ENCODE data around the gene TTC32.

Gene TTC32

GRCh38 chr2:19875280-19875679 lies 26.5 kb downstream of the TTC32 start:
- no peak overlapping the region for H3K4me3 ChIP-seq (replicated peaks in 1 of 2; ENCODE audit: low read depth in 2 of 2, low read length in 2 of 2)
- no peak for DNase-seq (ENCODE audit: low read depth in 2 of 2)
- no peak for TF ChIP-seq CTCF (IDR thresholded peaks at IDR 0.05; ENCODE audit: low read depth, low read length)

- H3K4me3 ChIP-seq (replicated peaks in 1 of 2; ENCODE audit: low read depth in 2 of 2, low read length in 2 of 2), result no peak overlapping the region
- no peak for DNase-seq (ENCODE audit: low read depth in 2 of 2)
- no peak for TF ChIP-seq CTCF (IDR thresholded peaks at IDR 0.05; ENCODE audit: low read depth, low read length)
Observed at GRCh38 chr2:19874726-19875125, 27.1 kb downstream of the TTC32 start.

- no peak for DNase-seq (ENCODE audit: low read depth in 2 of 2)
- no peak overlapping the region for H3K4me3 ChIP-seq (replicated peaks in 1 of 2; ENCODE audit: low read depth in 2 of 2, low read length in 2 of 2)
- no peak for TF ChIP-seq CTCF (IDR thresholded peaks at IDR 0.05; ENCODE audit: low read depth, low read length)
Observed at GRCh38 chr2:19873014-19873413, 28.8 kb downstream of the TTC32 start.

- TF ChIP-seq CTCF (IDR thresholded peaks at IDR 0.05; ENCODE audit: low read depth, low read length), result no peak
- no peak for DNase-seq (ENCODE audit: low read depth in 2 of 2)
- H3K4me3 ChIP-seq (replicated peaks in 1 of 2; ENCODE audit: low read depth in 2 of 2, low read length in 2 of 2), result no peak overlapping the region
Observed at GRCh38 chr2:19872302-19872701, 29.5 kb downstream of the TTC32 start.

GRCh38 chr2:19871836-19872235 lies 29.9 kb downstream of the TTC32 start:
- no peak for TF ChIP-seq CTCF (IDR thresholded peaks at IDR 0.05; ENCODE audit: low read depth, low read length)
- H3K4me3 ChIP-seq (replicated peaks in 1 of 2; ENCODE audit: low read depth in 2 of 2, low read length in 2 of 2), result no peak overlapping the region
- no peak for DNase-seq (ENCODE audit: low read depth in 2 of 2)

- no peak for TF ChIP-seq CTCF (IDR thresholded peaks at IDR 0.05; ENCODE audit: low read depth, low read length)
- H3K4me3 ChIP-seq (replicated peaks in 1 of 2; ENCODE audit: low read depth in 2 of 2, low read length in 2 of 2), result no peak overlapping the region
- DNase-seq (ENCODE audit: low read depth in 2 of 2), result no peak
Observed at GRCh38 chr2:19870792-19871191, 31.0 kb downstream of the TTC32 start.
